Measurements from ENCODE around the gene TMEM150C. TPM values are rescaled to one million over a fixed set of nuclear protein-coding genes. Genes with fewer than 3 reads are reported as not detected.

TMEM150C gene
- not detected for total RNA-seq

DNA sequence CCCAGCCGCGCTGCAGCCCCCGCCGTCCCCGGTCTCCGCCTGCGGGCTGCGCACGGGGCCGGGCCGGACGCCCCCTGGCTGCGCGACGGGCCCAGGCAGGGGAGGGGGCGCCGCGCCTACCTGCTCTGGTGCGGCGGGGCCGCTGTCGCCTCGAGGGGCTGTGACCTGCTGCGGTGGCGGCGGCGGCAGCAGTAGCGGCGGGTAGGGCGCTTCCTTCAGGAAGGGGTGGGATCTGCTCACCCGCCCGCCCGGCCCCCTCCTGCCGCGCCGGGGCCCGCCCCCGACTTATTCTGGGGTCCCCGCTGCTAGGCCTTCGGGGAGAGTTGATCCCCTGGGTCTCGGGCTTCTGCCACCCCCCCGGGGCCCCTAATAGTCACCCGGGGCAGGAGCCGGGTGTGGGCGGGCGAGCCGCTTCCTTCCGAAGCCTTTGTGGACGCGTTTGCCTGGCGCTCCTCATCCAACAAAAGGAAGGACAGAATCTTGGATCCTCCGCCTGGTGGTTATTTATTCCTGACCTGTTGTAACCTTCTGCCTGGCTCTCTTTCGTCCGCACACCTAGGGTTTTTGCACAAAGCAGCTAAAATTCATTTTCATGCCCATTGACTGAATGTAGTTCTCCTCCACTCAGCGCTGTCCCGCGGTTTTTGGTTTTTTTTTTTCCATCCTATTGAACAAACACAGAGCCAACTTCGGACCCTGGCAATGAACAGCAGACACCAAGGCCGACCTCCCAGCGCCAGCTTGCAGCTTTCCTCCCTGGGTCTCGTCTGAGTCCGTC lies at the start of gene TMEM150C:
TSS of gene TMEM150C (minus strand) at position 203 of the 778 bp plus-strand sequence. CDS start 57,331 bp downstream, outside the sequence.
- ChIA-PET CTCF (no interaction called here), POLR2A (no interaction called here)
- H3K4me1 Mint-ChIP-seq (ENCODE audit: low read depth): peaks cover 12% of the 10 kb centered on the region
- peak within 1 kb of the TSS; percentile 60 for H3K4me3 Mint-ChIP-seq
- H3K36me3 Mint-ChIP-seq (ENCODE audit: low read depth): peaks cover 4% of the 10 kb centered on the region
- H3K27ac Mint-ChIP-seq: no peak within 1 kb of the TSS
- DNase-seq (no peak), ATAC-seq (peak; percentile 70)
- no peaks in the 10 kb centered on the region for H3K9me3 Mint-ChIP-seq (ENCODE audit: insufficient read depth)
- peaks cover 53% of the 10 kb centered on the region for H3K27me3 Mint-ChIP-seq (ENCODE audit: low read depth)

DNA sequence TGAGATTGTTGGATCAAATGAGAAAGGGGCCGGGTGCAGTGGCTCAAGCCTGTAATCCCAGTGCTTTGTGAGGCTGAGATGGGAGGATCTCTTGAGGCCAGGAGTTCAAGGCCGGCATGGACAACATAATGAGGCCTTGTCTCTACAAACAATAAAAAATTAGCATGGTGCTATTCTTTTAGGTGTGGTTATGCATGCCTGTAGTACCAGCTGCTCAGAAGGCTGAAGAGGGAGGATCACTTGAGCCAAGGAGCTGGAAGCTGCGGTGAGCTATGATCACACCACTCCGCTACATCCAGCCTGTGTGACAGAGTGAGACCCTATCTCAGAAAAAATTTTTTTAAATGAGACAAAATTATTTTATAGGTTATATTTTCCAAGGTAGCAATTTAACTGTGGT lies 49.7 kb upstream of the TMEM150C start:
- POLR2A ChIA-PET: no interaction called here
- H3K9me3 Mint-ChIP-seq (ENCODE audit: insufficient read depth): no peaks in the 10 kb centered on the region

DNA sequence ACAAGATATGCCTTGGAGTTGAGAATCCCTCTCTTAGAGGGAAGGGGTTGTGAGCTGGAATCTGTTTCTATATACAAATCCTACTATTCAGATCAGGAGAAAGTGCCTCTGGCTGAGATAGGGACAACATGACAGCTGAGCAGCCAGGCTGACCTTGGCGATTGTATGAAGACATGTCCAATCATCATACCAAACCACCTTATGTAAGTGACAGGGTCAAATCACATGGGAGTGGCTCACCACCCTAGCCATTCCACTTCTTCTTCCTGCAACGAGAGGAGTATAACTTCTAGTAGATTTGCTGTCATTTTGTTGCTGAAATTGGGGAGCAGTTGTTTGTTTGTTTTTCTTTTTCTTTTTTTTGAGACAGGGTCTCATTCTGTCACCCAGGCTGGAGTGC lies 48.3 kb upstream of the TMEM150C start:
- Mint-ChIP-seq H3K4me1 (ENCODE audit: low read depth) (no peaks in the 10 kb centered on the region), H3K27ac (no peak overlapping the region), H3K9me3 (ENCODE audit: insufficient read depth) (no peaks in the 10 kb centered on the region), H3K36me3 (ENCODE audit: low read depth) (no peaks in the 10 kb centered on the region), H3K27me3 (ENCODE audit: low read depth) (peaks cover 6% of the 10 kb centered on the region), H3K4me3 (no peak overlapping the region)
- ATAC-seq (no peak), DNase-seq (no peak)
- ChIA-PET POLR2A (no interaction called here), CTCF (no interaction called here)

More for the DNA sequence above, 49.7 kb upstream of the TMEM150C start:
- Mint-ChIP-seq H3K27ac (no peak overlapping the region), H3K4me3 (no peak overlapping the region), H3K36me3 (ENCODE audit: low read depth) (no peaks in the 10 kb centered on the region), H3K4me1 (ENCODE audit: low read depth) (no peaks in the 10 kb centered on the region), H3K27me3 (ENCODE audit: low read depth) (peaks cover 4% of the 10 kb centered on the region)
- ATAC-seq: no peak
- no peak for DNase-seq
- CTCF ChIA-PET: interaction anchor here (1.1 kb wide), 1 partner anchor 14 kb away, joined by 4 read pairs; no protein-coding TSS in a partner anchor

DNA sequence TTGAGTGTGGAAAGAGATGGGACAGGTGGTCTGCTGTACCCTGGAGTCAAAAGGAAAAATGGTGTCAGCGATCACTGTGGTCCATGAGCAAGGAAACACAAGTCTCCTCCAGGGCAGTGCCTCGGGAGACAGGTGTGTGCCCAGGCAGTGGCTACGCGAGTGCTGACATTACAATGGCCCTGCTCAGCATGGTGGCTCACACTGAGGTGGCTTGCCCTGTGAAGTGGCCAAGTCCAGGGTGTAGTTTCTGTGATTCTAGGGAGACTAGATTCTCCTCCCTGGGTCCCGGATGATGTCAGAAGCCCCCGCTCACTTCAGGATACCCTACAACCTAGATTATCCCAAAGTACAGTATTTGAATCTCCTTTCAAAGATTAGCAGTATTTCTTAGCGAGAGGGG lies 44.8 kb upstream of the TMEM150C start:
- Mint-ChIP-seq H3K36me3 (ENCODE audit: low read depth) (no peaks in the 10 kb centered on the region), H3K27me3 (ENCODE audit: low read depth) (peaks cover 10% of the 10 kb centered on the region), H3K4me3 (no peak overlapping the region), H3K27ac (no peak overlapping the region), H3K4me1 (ENCODE audit: low read depth) (no peaks in the 10 kb centered on the region), H3K9me3 (ENCODE audit: insufficient read depth) (no peaks in the 10 kb centered on the region)
- DNase-seq (no peak), ATAC-seq (no peak)
- CTCF ChIA-PET: no interaction called here
- POLR2A ChIA-PET: no interaction called here

DNA sequence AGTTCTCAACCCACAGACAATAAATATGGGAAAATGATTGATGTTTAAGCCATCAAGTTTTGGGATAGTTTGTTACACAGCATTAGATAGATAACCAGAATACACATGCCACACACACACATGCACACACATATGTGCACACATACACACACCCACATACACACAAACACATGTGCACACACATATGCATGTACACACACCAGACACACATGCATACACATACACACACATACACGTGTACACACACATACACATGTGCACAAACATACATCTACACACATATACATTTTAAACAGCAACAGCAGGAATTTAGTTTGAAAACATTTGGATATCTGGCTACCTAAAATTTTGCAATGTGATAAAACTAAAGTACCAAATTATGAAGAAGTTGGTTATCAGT lies 42.7 kb upstream of the TMEM150C start:
- H3K9me3 Mint-ChIP-seq (ENCODE audit: insufficient read depth): no peaks in the 10 kb centered on the region
- ChIA-PET POLR2A (no interaction called here), CTCF (no interaction called here)
- no peaks in the 10 kb centered on the region for H3K36me3 Mint-ChIP-seq (ENCODE audit: low read depth)
- H3K27ac Mint-ChIP-seq: no peak overlapping the region
- ATAC-seq (no peak), DNase-seq (no peak)
- H3K4me3 Mint-ChIP-seq: no peak overlapping the region
- peaks cover 7% of the 10 kb centered on the region for H3K27me3 Mint-ChIP-seq (ENCODE audit: low read depth)
- no peaks in the 10 kb centered on the region for H3K4me1 Mint-ChIP-seq (ENCODE audit: low read depth)

DNA sequence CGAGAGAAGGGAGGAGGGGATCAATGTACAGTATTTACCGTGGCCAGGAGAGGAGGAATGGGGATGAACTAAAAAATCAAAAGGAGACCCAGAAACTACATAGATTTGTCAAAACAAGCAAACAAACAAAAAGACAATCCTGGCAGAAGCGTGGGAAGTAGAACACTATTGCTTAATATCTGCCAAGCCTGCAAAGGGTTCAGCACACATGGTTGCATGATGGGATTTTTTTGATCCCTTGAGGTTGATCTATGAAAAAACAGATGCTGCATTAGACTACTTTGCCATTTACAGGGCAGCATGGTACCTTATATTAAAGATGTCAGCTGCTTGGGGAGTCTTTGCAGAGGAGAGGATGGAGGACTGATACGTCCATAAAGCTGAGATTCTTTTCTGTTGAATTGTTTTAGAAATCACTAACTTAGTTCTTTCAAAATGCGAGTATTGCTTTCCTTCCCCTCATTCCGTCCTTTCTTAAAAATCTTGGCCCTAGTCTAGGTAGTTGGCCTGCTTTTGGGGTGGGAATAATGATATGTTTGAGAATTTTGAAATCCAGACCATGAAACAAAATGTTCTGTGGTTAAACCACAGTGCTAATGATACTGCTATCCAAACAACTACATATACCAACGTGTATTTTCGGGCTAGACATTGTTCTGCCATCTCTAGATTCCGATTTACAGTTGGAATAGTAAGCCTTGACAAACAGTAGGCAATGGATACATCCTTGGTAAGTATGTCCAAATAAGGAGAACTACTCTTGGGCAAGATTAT lies 39.6 kb upstream of the TMEM150C start:
- no peak overlapping the region for H3K4me3 Mint-ChIP-seq
- H3K36me3 Mint-ChIP-seq (ENCODE audit: low read depth): no peaks in the 10 kb centered on the region
- peaks cover 7% of the 10 kb centered on the region for H3K27me3 Mint-ChIP-seq (ENCODE audit: low read depth)
- no peaks in the 10 kb centered on the region for H3K4me1 Mint-ChIP-seq (ENCODE audit: low read depth)
- no peaks in the 10 kb centered on the region for H3K9me3 Mint-ChIP-seq (ENCODE audit: insufficient read depth)
- ChIA-PET CTCF (no interaction called here), POLR2A (no interaction called here)
- no peak for DNase-seq
- H3K27ac Mint-ChIP-seq: no peak overlapping the region
- no peak for ATAC-seq

DNA sequence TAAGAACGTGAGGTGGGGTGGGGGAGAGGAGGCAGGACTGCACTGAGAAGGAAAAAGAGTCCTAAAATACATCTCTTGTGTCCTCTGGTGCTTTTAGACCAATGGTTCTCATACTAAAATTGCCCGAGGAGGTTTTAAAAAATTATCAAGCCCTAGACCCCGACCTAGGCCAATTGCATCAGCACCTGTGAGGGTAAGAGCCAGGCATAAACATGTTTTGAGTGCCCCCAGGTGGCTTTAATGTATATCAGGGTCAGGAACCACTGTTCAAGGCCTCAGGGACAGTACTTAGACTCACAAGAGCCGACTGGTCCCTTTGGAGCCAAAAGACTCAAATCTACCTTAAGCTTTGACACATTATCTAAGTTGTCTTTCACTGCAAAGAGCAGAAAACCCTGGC lies 37.5 kb upstream of the TMEM150C start:
- no peak overlapping the region for H3K4me3 Mint-ChIP-seq
- ChIA-PET CTCF (no interaction called here), POLR2A (no interaction called here)
- ATAC-seq (no peak), DNase-seq (no peak)
- peaks cover 6% of the 10 kb centered on the region for H3K27me3 Mint-ChIP-seq (ENCODE audit: low read depth)
- no peak overlapping the region for H3K27ac Mint-ChIP-seq
- H3K36me3 Mint-ChIP-seq (ENCODE audit: low read depth): no peaks in the 10 kb centered on the region
- H3K9me3 Mint-ChIP-seq (ENCODE audit: insufficient read depth): no peaks in the 10 kb centered on the region
- H3K4me1 Mint-ChIP-seq (ENCODE audit: low read depth): no peaks in the 10 kb centered on the region

DNA sequence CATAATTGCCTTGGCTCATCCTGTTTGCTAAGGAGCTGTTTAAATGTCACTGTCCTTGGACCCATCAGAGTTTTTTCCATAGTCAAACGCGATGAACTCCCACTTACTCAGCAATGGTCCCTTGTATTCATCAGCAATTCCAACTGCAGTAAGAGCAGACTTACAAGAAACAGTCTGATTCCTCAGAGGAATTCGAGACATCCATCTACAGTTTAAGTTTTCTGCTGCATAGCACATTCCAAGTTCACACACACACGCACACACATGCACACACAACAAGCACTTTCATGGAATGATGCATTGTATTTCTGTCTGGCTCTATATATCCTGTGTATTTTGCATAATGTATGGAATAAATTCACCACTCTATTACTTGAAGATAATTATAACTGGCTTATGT lies 32.7 kb upstream of the TMEM150C start:
- H3K9me3 Mint-ChIP-seq (ENCODE audit: insufficient read depth): no peaks in the 10 kb centered on the region
- peaks cover 16% of the 10 kb centered on the region for H3K27me3 Mint-ChIP-seq (ENCODE audit: low read depth)
- no peak for ATAC-seq
- ChIA-PET POLR2A (no interaction called here), CTCF (no interaction called here)
- no peak for DNase-seq
- H3K4me1 Mint-ChIP-seq (ENCODE audit: low read depth): no peaks in the 10 kb centered on the region
- no peak overlapping the region for H3K27ac Mint-ChIP-seq
- no peaks in the 10 kb centered on the region for H3K36me3 Mint-ChIP-seq (ENCODE audit: low read depth)
- no peak overlapping the region for H3K4me3 Mint-ChIP-seq

DNA sequence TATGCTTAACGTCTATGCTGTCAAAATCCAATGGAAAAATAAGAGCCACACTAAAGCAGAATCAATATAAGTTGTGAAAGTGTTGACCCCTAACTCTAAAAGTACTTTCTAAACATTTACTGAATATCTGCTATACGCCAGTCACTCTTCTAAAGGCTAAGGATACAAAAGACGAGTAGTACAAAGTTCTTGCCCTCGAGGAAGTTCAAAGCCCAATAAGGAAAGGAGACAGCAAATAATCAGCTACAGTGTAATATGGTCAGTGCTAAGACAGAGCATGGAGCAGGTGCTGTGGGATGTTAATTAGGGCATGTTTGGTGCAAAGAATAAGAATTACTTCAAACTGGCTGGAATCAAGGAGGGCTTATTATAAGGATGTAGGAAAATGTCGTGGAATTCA lies 31.6 kb upstream of the TMEM150C start:
- no peak for ATAC-seq
- peaks cover 19% of the 10 kb centered on the region for H3K27me3 Mint-ChIP-seq (ENCODE audit: low read depth)
- no peaks in the 10 kb centered on the region for H3K4me1 Mint-ChIP-seq (ENCODE audit: low read depth)
- ChIA-PET CTCF (no interaction called here), POLR2A (no interaction called here)
- no peak for DNase-seq
- H3K4me3 Mint-ChIP-seq: no peak overlapping the region
- H3K9me3 Mint-ChIP-seq (ENCODE audit: insufficient read depth): no peaks in the 10 kb centered on the region
- no peak overlapping the region for H3K27ac Mint-ChIP-seq
- H3K36me3 Mint-ChIP-seq (ENCODE audit: low read depth): no peaks in the 10 kb centered on the region

DNA sequence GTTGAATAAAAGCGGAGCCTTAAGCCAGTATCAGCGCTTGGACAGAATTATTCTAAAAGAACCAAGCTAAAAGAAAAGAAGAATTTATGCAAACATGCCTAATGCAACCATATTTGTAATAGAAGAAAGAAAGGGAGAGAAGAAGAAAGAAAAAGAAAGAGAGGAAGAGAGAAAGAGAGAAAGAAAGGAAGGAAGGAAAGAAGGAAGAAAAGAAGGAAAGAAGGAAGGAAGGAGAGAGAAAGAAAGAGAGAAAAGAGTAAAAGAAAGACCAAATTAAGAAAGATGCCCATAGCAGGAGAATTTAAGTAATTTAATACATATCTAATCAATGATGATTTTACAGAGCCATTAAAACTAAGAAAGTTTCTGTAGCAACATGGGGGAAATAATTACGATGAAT lies 30.9 kb upstream of the TMEM150C start:
- Mint-ChIP-seq H3K27me3 (ENCODE audit: low read depth) (peaks cover 21% of the 10 kb centered on the region), H3K9me3 (ENCODE audit: insufficient read depth) (no peaks in the 10 kb centered on the region), H3K4me1 (ENCODE audit: low read depth) (no peaks in the 10 kb centered on the region), H3K36me3 (ENCODE audit: low read depth) (no peaks in the 10 kb centered on the region), H3K27ac (no peak overlapping the region), H3K4me3 (no peak overlapping the region)
- ChIA-PET POLR2A (interaction anchor here (0.6 kb wide), 1 partner anchor 98 kb away, joined by 3 read pairs; no protein-coding TSS in a partner anchor), CTCF (no interaction called here)
- ATAC-seq: no peak
- DNase-seq: no peak

DNA sequence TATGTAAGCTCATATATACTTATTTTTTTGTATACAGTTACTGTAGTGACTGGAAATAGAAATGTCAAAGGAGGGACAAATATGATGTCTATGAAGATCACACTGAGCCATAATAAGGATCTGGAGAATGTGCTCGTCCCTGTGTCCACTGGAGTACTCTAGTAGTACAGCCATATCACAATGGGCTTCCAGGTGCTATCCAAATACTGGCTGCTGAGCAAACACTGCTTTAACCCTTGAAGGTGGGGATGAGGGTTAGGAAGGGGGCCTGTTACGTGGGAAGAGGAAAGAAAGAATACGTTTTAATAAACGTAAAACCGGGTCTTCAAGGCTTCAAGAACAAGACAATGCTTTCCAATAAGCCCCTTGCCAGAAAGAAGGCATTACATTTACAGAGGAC lies 29.8 kb upstream of the TMEM150C start:
- no peak overlapping the region for H3K27ac Mint-ChIP-seq
- no peaks in the 10 kb centered on the region for H3K9me3 Mint-ChIP-seq (ENCODE audit: insufficient read depth)
- ChIA-PET POLR2A (no interaction called here), CTCF (no interaction called here)
- DNase-seq: no peak
- ATAC-seq: no peak
- no peaks in the 10 kb centered on the region for H3K36me3 Mint-ChIP-seq (ENCODE audit: low read depth)
- H3K4me3 Mint-ChIP-seq: no peak overlapping the region
- H3K4me1 Mint-ChIP-seq (ENCODE audit: low read depth): no peaks in the 10 kb centered on the region
- H3K27me3 Mint-ChIP-seq (ENCODE audit: low read depth): peaks cover 21% of the 10 kb centered on the region

DNA sequence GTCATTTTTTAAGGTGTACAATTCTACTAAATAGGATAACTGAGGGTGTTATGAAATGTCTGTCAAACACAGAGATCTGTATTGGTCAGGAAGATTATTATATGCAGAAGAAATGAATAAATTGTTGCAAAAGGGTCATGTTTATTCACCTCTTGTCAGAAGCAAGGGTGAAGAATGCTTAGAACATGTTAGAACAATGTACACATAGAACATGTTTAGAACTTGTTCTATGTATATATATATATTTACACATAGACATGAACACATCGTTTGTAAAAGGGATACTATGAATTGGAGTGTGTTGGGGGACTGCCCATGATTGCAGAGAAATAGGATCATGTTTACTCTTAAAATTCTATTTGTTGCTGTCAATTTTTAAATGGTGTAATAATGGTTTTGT lies 28.0 kb upstream of the TMEM150C start:
- no peaks in the 10 kb centered on the region for H3K9me3 Mint-ChIP-seq (ENCODE audit: insufficient read depth)
- H3K27ac Mint-ChIP-seq: no peak overlapping the region
- ATAC-seq: no peak
- ChIA-PET CTCF (interaction anchor here (1.0 kb wide), 1 partner anchor 11 kb away, joined by 5 read pairs; no protein-coding TSS in a partner anchor), POLR2A (no interaction called here)
- H3K36me3 Mint-ChIP-seq (ENCODE audit: low read depth): no peaks in the 10 kb centered on the region
- no peak overlapping the region for H3K4me3 Mint-ChIP-seq
- peaks cover 17% of the 10 kb centered on the region for H3K27me3 Mint-ChIP-seq (ENCODE audit: low read depth)
- H3K4me1 Mint-ChIP-seq (ENCODE audit: low read depth): no peaks in the 10 kb centered on the region
- DNase-seq: no peak

All from activated CD8-positive, alpha-beta T cell treated with anti-CD3 and anti-CD28 coated beads, Interleukin-2, amount 10 ng/mL, durations not matched to agents 7 days and 5 days (primary cell).